Stimulated activated naive CD4-positive, alpha-beta T cell treated with Interleukin-2 at 50 U/mL for 16 hours (primary cell): Measurements from ENCODE around the gene CHP2.
"Not testable (repeated sequence)": the region's sequence is repeated elsewhere in the genome, so short reads cannot be mapped to it uniquely, and the experiment has no call there.

ENCODE experiments used
- DNase-seq: peaks from one replicate; lab custom pipeline; 2025; lab: John Stamatoyannopoulos, UW

Gene CHP2

DNA sequence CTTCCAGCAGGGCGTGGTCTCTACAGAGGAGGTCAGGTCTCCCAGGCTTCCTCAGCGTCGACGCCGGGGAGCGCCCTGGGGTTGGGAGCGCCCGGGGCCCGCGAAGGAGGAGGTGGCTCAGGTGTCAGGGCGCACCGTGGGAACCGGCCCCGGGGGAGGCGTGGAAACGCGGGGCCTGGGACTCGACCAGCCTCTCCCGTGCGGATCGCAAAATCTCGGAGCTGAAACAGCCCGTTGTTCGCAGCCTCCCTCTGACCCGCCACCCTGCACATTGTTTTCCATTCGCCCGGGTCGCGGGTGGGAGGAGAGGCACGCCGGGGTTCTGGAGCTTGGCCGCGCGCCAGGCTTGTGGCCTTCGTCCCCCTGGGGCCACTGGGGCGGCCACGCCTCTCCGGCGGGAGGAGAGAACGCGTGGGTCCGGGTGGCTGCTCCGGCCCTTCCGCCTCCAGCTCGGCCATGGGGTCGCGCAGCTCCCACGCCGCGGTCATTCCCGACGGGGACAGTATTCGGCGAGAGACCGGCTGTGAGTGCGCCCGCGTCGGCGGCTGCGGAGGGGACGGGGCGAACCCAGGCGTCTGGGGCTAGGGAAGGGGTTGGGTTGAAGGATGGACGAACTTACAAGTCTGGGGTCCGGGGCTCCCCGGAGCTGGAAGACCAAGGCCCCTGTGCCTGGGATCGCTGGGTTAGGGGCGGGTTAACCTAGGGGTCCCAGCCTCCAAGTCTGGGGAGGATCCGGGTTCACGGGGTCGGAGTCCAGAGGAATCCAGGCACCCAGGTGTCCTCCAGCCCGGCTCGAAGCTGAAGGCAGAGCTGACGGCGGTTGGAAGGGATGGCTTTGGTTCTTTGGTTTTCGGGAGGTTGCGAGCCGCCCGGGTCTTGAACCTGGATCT, at the start of gene CHP2:
CHP2 (plus strand) TSS at position 433 of the 890 bp plus-strand sequence; CDS start at position 457, 24 bp downstream.
- DNase-seq, result no peak

GRCh38 chr16:23705517-23705902, 49.3 kb upstream of the CHP2 start:
- no peak for DNase-seq

DNA sequence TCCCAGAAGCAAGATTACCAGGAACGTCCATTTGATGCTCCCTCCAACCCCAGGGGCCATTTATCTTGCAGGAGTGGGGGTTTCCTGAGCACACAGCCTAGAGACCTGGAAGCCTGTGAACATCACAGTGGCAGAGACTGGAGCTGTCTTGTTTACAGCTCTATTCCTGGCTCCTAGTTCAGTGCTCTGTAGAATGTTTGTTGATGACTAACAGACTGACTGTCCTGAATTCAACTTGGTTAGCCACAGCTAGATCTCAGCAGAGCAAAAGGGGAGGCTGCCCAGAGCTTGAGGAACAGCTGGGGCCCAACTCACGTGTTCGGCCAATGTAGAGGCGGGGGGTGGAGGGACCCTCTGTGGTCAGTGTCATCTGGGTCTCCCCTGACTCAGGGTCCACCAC, 48.4 kb upstream of the CHP2 start:
- DNase-seq, result no peak

DNA sequence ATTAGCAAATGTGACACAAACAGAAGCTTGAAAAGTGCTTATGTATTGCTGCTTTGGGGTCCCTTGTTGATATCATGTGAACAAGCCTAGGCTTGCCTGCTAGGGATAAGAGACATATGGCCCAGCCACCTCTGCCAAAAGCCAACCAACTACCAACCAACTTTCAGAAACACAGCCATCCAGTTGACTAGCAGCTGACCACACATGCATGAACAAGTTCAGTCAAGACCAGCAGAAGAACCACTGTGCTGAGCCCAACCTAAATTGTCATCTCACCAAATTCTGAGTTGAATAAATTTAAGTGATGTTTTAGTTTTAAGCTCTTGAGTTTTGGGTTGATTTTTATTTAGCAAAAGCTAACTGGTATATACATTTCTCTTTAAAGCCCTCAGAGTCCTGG, 45.3 kb upstream of the CHP2 start:
- no peak for DNase-seq

DNA sequence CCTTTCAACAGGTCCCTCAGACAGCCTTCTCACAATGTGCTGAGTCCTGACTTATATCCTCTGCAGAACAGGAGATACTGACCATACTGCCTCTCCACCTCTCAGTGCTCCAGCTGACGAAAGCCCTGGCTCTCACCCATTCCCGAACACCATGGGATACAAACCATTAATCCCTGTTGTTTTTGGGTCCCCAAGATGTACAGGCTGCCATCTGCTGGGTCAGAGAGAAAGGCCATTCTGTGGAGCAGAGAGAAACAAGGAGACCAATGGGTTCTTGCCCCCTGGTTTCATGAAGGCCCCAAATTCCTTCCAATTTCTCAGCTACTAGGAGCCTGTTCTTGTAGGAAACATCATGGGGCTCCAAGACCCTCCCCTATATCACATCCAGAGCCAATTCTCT, 44.8 kb upstream of the CHP2 start:
- DNase-seq, result no peak

DNA sequence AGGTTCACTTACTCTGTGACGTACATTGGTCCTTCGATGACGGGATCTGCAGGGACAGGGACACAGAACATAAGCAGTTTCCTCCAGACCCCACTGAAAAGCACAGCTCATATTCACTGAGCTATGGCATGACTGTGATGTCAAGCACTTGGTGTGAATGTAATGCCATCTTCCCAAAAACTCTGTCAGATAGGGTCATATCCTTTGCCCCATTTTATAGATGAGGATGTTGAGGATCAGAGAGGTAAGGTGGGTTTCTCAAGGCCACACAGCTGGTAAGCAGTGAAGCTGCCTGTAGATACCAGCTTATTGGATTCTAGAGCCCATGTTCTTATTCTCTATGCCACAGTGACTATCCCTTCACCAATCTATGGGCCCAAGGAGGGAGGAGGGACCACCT, 44.3 kb upstream of the CHP2 start:
- DNase-seq, result no peak

- no peak for DNase-seq
These were observed 43.0 kb upstream of the CHP2 start for GRCh38 chr16:23711785-23712184.

DNA sequence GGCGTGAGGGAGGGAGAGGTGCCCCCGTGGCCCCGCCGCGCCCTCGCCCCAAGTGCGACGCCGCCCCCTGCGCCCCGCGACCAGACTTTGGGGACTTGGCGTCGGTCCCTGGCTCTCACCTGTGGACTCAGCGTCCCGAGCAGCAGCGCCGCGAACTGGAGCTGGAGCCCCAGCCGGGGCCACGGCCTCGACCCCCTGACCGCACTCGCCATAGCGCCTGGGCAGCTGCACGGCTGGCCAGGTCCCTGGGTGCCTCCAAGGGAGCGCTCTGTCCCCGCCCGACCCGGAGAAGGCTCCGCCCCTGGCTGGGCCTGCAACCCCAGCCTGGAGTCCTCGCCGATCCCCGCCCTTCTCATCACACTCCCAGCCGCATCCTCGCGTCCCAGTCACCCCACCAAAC, 41.9 kb upstream of the CHP2 start, which contains the start of gene ERN2:
ERN2 (minus strand) TSS at position 247 of the 400 bp plus-strand sequence; CDS start at position 212, 35 bp downstream.
- DNase-seq, result no peak

GRCh38 chr16:23716484-23716883, 38.3 kb upstream of the CHP2 start:
- DNase-seq, result no peak

- DNase-seq, result not testable (repeated sequence)
These were observed 32.1 kb upstream of the CHP2 start for GRCh38 chr16:23722613-23723240.

GRCh38 chr16:23724096-23724784, 30.6 kb upstream of the CHP2 start:
- DNase-seq, result no peak

- no peak for DNase-seq
These were observed 30.1 kb upstream of the CHP2 start for GRCh38 chr16:23724785-23725131.

GRCh38 chr16:23726710-23727109, 28.1 kb upstream of the CHP2 start:
- DNase-seq, result no peak

GRCh38 chr16:23728112-23728477, 26.7 kb upstream of the CHP2 start:
- DNase-seq, result no peak

DNA sequence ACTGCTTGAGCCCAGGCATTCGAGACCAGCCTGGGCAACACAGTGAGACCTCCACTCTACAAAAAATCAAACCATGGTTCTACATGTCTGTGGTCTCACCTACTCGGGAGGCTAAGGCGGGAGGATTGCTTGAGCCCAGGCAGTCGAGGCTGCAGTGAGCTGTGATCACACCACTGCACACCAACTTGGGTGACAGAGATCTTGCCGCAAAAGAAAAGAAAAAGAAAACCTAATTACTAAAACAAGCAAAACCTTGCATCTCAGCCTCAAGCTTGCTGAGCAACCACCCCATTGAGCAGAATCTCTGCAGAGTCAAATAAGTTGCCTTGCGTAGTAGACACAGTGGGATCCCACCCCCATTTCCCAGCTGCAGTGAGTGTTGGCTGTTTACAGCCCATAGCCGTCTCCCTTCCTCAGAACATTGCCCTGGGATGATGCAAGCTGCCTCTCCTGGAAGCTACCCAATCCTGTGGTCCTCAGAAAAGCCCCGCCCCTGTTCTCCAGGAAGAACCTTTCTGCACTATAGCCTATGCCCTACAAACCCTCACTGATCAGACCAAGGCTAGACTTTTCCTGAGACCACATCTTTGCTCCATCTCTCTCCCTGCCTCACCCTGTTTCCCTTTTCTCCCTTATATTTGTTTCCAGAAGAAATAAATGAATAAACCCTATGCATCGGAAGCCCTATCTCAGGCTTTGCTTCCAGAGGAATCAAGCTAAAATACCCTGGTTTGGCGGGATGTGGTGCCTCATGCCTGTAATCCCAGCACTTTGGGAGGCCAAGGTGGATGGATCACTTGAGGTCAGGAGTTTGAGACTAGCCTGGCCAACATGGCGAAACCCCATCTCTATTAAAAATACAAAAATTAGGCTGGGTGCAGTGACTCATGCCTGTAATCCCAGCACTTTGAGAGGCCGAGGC, 25.1 kb upstream of the CHP2 start:
- DNase-seq, result no peak

- DNase-seq, result no peak
These were observed 20.5 kb upstream of the CHP2 start for GRCh38 chr16:23734176-23734893.

GRCh38 chr16:23737423-23738028, 17.3 kb upstream of the CHP2 start:
- not testable (repeated sequence) for DNase-seq

- no peak for DNase-seq
These were observed 15.3 kb upstream of the CHP2 start for GRCh38 chr16:23739516-23739915.

- DNase-seq, result no peak
These were observed 13.0 kb upstream of the CHP2 start for GRCh38 chr16:23741675-23742303.

GRCh38 chr16:23742766-23743165, 12.1 kb upstream of the CHP2 start:
- no peak for DNase-seq
